AG10803 (cell line): ENCODE results near the gene IDUA.

Experiments
- DNase-seq: peaks from one replicate; pipeline ENCODE4 v3.0.0; 2010; ENCODE audit warnings: low read depth
- H3K4me3 ChIP-seq: 2 replicates; pipeline ENCODE4 v1.5.1; 2011; ENCODE audit warnings: mild to moderate bottlenecking, low read length, control low read depth
- TF ChIP-seq, protein P1 (sequence below): conservative IDR thresholded peaks from 2 replicates; pipeline ENCODE4 v1.5.1; 2011; ENCODE audit warnings: mild to moderate bottlenecking, low read length, control low read depth, inconsistent platforms

Gene IDUA

DNA sequence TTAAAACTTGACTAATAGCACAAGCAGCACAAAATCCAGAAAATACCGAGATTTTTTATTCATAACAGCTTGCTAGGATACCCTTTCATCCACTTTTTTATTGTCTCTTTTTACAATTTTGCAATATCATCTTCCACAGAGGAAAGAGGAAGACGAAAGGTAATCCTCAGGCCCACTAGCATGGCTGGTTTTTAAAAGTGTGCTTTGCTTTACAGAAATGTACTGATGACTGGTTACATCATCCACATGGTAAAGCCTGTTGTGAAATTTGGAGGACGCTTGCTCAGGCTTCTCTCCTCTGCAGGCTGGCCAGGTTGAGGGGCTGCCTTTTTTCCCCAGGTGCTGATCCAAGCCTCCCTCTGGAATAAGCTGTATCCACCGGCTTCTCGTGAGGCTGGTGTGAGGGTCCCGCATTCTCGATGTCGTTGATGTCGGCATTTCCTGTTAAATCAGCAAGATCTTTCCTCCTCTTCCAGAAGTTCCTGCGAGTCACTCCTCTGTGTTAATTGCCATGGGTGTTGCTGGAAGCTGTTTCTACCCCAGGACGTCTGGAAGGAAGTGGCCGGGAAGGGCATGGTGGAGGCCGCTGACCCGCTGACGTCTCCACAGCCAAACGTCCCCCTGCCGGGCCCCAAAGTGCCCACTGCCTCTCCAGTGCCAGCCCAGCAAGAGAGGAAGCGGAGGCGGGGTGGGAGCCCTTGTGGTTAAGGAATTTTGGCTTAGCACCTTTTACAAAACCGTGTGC, 7.7 kb upstream of the IDUA start:
- peak; percentile 43 for DNase-seq
- TF ChIP-seq, protein P1, sequence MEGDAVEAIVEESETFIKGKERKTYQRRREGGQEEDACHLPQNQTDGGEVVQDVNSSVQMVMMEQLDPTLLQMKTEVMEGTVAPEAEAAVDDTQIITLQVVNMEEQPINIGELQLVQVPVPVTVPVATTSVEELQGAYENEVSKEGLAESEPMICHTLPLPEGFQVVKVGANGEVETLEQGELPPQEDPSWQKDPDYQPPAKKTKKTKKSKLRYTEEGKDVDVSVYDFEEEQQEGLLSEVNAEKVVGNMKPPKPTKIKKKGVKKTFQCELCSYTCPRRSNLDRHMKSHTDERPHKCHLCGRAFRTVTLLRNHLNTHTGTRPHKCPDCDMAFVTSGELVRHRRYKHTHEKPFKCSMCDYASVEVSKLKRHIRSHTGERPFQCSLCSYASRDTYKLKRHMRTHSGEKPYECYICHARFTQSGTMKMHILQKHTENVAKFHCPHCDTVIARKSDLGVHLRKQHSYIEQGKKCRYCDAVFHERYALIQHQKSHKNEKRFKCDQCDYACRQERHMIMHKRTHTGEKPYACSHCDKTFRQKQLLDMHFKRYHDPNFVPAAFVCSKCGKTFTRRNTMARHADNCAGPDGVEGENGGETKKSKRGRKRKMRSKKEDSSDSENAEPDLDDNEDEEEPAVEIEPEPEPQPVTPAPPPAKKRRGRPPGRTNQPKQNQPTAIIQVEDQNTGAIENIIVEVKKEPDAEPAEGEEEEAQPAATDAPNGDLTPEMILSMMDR = no peak
- H3K4me3 ChIP-seq = no peak overlapping the region

DNA sequence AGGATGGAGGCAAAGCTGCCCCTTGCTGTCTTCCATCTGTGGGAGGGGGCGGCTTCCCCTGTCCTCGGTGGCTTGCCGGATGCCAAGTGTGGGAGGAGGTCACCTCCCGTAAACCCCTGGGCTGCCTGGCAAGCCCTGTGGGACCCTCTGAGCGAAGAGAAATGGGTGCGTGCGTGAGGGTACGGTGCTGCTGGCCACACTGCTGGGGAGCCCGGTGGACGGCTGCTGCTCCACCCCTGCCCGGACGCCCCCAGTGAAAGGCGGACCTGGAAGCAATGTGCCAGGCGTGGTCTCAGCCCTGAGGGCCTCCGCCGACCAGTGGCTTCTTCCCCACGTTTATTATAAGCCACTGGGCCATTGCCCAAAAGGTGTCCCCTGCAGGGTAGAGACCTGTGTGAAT, 4.6 kb upstream of the IDUA start:
- no peak overlapping the region for H3K4me3 ChIP-seq
- TF ChIP-seq, protein P1 = no peak
- DNase-seq = no peak

DNA sequence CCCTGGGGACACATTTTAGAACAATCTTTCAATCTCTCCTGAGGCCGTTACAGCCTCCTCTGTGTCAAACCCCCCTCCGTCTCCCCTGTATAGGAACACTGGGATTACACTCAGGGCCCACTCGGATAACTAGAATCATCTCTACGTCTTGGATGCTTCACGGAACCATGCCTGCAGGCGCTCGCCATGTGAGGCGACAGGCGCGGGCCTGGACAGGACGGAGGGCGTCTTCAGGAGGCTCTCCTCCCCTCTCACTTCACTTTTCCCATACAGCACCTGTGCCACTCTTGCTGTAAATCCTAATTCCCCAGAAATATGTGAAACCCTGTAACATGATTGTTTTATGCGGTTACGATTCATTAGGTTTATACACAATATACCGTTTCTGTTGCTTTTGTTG, 4.0 kb upstream of the IDUA start:
- no peak for DNase-seq
- TF ChIP-seq, protein P1 = no peak
- no peak overlapping the region for H3K4me3 ChIP-seq

DNA sequence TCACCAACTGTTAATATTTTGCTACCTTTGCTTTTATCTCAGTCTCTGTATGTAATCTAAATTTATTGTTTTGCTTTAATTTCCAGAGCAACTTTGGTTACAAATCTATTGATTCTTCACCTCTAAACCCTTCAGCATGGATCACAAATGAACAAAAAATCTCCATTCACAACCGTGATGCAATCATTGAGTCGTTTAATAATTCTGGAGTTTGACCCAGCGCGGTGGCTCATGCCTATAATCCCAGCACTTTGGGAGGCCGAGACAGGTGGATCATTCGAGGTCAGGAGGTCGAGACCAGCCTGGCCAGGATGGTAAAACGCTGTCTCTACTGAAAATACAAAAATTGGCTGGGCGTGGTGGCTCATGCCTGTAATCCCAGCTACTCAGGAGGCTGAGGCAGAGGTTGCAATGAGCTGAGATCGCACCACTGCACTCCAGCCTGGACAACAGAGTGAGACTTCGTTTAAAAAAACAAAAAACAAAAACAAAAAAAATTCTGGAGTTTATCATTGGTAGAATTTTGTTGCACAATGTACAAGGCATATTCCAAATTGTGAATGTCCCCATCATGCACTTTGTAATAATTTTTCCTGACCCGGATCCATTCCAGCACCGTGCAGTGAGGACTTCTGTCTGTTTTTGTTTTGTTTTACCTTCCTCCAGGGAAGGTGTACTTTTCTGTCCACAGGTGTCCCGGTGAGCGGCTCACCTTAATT, 2.3 kb upstream of the IDUA start:
- DNase-seq = no peak
- peak overlapping the region; percentile 38 for H3K4me3 ChIP-seq
- TF ChIP-seq, protein P1 = no peak

DNA sequence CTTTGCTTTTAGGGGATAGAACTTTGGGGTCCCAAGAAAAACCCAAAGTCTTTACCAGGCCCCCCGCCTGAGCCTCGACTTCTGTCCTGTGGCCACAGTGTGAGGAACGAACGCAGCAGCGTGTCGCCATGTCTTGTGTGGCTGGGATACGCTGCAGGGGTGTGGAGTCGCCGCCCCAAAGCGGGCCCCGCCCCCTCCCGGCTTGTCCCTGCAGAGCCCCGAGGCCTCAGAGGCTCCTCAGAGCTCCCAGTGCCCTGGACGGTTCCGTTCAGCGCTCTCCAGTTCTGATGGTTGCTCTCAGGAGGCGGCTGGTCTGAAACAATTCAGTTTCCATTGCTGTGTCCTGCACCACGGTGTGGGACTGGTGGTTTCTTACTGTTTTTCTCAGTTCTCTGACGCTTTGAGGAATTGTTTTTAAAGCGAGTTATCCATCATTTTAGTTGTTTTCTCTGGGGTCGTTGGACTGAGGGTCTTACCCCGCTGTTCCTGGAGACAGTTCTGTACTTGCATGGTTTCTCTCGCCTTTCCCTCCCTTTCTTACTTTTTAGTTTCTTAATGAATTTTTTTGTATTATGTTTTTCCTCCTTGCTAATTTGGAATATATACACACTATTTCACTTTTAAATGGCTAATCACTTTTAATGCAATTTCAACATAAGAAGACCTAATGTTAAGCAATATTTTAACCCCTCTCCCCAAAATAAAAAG, 1.6 kb upstream of the IDUA start:
- peak overlapping the region; percentile 38 for H3K4me3 ChIP-seq

DNA sequence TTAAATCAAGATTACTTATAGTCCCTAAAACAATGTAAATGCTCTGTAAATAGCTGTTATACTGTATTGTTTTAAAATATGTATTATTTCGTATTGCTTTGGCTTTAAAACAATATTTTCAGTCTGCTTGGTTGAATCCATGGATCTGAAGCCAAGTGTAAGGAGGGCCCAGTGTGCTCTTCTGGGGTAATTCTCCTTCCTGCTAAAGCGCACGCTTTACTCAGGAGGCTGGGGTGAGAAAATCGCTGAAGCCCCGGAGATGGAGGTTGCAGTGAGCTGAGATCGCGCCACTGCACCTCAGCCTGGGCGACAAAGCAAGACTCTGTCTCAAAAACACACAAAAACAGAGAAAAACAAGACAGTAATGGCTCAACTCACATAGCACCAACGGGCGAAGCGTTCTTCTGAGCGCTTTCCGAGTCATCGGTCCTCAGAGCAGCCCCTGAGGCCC, 391 bp upstream of the IDUA start:
- H3K4me3 ChIP-seq = peak overlapping the region; percentile 83
- peak; percentile 10 for DNase-seq
- TF ChIP-seq, protein P1 = no peak

More for the DNA sequence above, 1.6 kb upstream of the IDUA start:
- DNase-seq = peak; percentile 48
- TF ChIP-seq, protein P1 = no peak
